Activated T-cell treated with anti-CD3 and anti-CD28 coated beads, Interleukin-2, amount 50 U/mL, for 24 hours (primary cell): ENCODE measurements around the gene FITM1.

Experiments
- DNase-seq: peaks from one replicate; pipeline ENCODE4 v3.0.0-alpha.2; 2020
- H3K27ac Mint-ChIP-seq: 2 replicates; pipeline ENCODE4 v1.8.0; 2020; ENCODE audit warnings: mild to moderate bottlenecking, mixed read lengths
- H3K27me3 Mint-ChIP-seq: 2 replicates; pipeline ENCODE4 v1.8.0; 2020; ENCODE audit warnings: mixed read lengths
- H3K36me3 Mint-ChIP-seq: 2 replicates; pipeline ENCODE4 v1.8.0; 2020; ENCODE audit warnings: low read depth, mixed read lengths
- H3K4me1 Mint-ChIP-seq: 2 replicates; pipeline ENCODE4 v1.8.0; 2020; ENCODE audit warnings: low read depth, mixed read lengths
- H3K4me3 Mint-ChIP-seq: 2 replicates; pipeline ENCODE4 v1.8.0; 2020; ENCODE audit warnings: mild to moderate bottlenecking, moderate library complexity, mixed read lengths
- H3K9me3 Mint-ChIP-seq: 2 replicates; pipeline ENCODE4 v1.8.0; 2020; ENCODE audit warnings: mixed read lengths

Gene FITM1

GRCh38 chr14:24130380-24130716 is at the start of gene FITM1:
FITM1 (plus strand) TSS chr14:24130659; CDS start chr14:24131564, 905 bp downstream.
- Mint-ChIP-seq H3K36me3 (peaks cover under 1% of the 10 kb centered on the region), H3K9me3 (no peaks in the 10 kb centered on the region), H3K27me3 (no peaks in the 10 kb centered on the region), H3K27ac (no peak within 1 kb of the TSS), H3K4me3 (no peak within 1 kb of the TSS), H3K4me1 (peaks cover 22% of the 10 kb centered on the region)
- DNase-seq, result no peak

GRCh38 chr14:24080888-24081738 is 49.3 kb upstream of the FITM1 start:
- H3K27me3 Mint-ChIP-seq, result no peaks in the 10 kb centered on the region
- H3K4me3 Mint-ChIP-seq, result peak overlapping the region; percentile 77
- H3K9me3 Mint-ChIP-seq, result no peaks in the 10 kb centered on the region
- peak overlapping the region; percentile 80 for H3K27ac Mint-ChIP-seq
- H3K4me1 Mint-ChIP-seq, result peaks cover 19% of the 10 kb centered on the region
- no peaks in the 10 kb centered on the region for H3K36me3 Mint-ChIP-seq
- DNase-seq, result peak; percentile 86

GRCh38 chr14:24081739-24082211 is 48.7 kb upstream of the FITM1 start:
- H3K9me3 Mint-ChIP-seq, result no peaks in the 10 kb centered on the region
- no peaks in the 10 kb centered on the region for H3K27me3 Mint-ChIP-seq
- peak overlapping the region; percentile 70 for H3K27ac Mint-ChIP-seq
- H3K4me3 Mint-ChIP-seq, result peak overlapping the region; percentile 77
- H3K4me1 Mint-ChIP-seq, result peaks cover 19% of the 10 kb centered on the region
- DNase-seq, result no peak
- H3K36me3 Mint-ChIP-seq, result no peaks in the 10 kb centered on the region

- H3K4me3 Mint-ChIP-seq, result peak overlapping the region; percentile 77
- H3K9me3 Mint-ChIP-seq, result no peaks in the 10 kb centered on the region
- H3K36me3 Mint-ChIP-seq, result no peaks in the 10 kb centered on the region
- DNase-seq, result no peak
- H3K4me1 Mint-ChIP-seq, result peaks cover 19% of the 10 kb centered on the region
- H3K27me3 Mint-ChIP-seq, result no peaks in the 10 kb centered on the region
- no peak overlapping the region for H3K27ac Mint-ChIP-seq
Observed at GRCh38 chr14:24082411-24083080, 47.9 kb upstream of the FITM1 start.

- Mint-ChIP-seq H3K27ac (no peak overlapping the region), H3K36me3 (no peaks in the 10 kb centered on the region), H3K27me3 (no peaks in the 10 kb centered on the region), H3K9me3 (no peaks in the 10 kb centered on the region), H3K4me1 (peaks cover 19% of the 10 kb centered on the region), H3K4me3 (no peak overlapping the region)
- DNase-seq, result no peak
Observed at GRCh38 chr14:24083462-24083861, 47.0 kb upstream of the FITM1 start.

- H3K4me1 Mint-ChIP-seq, result peaks cover 19% of the 10 kb centered on the region
- H3K4me3 Mint-ChIP-seq, result no peak overlapping the region
- H3K27me3 Mint-ChIP-seq, result no peaks in the 10 kb centered on the region
- no peaks in the 10 kb centered on the region for H3K36me3 Mint-ChIP-seq
- DNase-seq, result no peak
- no peaks in the 10 kb centered on the region for H3K9me3 Mint-ChIP-seq
- no peak overlapping the region for H3K27ac Mint-ChIP-seq
Observed at GRCh38 chr14:24084440-24084839, 46.0 kb upstream of the FITM1 start.

- peaks cover 17% of the 10 kb centered on the region for H3K4me1 Mint-ChIP-seq
- DNase-seq, result no peak
- no peaks in the 10 kb centered on the region for H3K36me3 Mint-ChIP-seq
- H3K27ac Mint-ChIP-seq, result no peak overlapping the region
- no peaks in the 10 kb centered on the region for H3K9me3 Mint-ChIP-seq
- H3K4me3 Mint-ChIP-seq, result no peak overlapping the region
- no peaks in the 10 kb centered on the region for H3K27me3 Mint-ChIP-seq
Observed at GRCh38 chr14:24085215-24085614, 45.2 kb upstream of the FITM1 start.

GRCh38 chr14:24086193-24086955 is 44.1 kb upstream of the FITM1 start:
- Mint-ChIP-seq H3K27ac (no peak overlapping the region), H3K27me3 (no peaks in the 10 kb centered on the region), H3K36me3 (no peaks in the 10 kb centered on the region), H3K4me3 (no peak overlapping the region), H3K9me3 (no peaks in the 10 kb centered on the region), H3K4me1 (peaks cover 11% of the 10 kb centered on the region)
- DNase-seq, result no peak

GRCh38 chr14:24087004-24087403 is 43.5 kb upstream of the FITM1 start:
- DNase-seq, result no peak
- Mint-ChIP-seq H3K4me1 (peaks cover 8% of the 10 kb centered on the region), H3K27me3 (no peaks in the 10 kb centered on the region), H3K4me3 (no peak overlapping the region), H3K9me3 (no peaks in the 10 kb centered on the region), H3K27ac (no peak overlapping the region), H3K36me3 (no peaks in the 10 kb centered on the region)

- H3K9me3 Mint-ChIP-seq, result no peaks in the 10 kb centered on the region
- no peak overlapping the region for H3K27ac Mint-ChIP-seq
- no peak for DNase-seq
- H3K4me1 Mint-ChIP-seq, result peaks cover 8% of the 10 kb centered on the region
- H3K27me3 Mint-ChIP-seq, result no peaks in the 10 kb centered on the region
- no peaks in the 10 kb centered on the region for H3K36me3 Mint-ChIP-seq
- H3K4me3 Mint-ChIP-seq, result no peak overlapping the region
Observed at GRCh38 chr14:24088095-24088494, 42.4 kb upstream of the FITM1 start.

GRCh38 chr14:24089890-24090289 is 40.6 kb upstream of the FITM1 start:
- DNase-seq, result no peak
- Mint-ChIP-seq H3K4me1 (peaks cover 16% of the 10 kb centered on the region), H3K27me3 (no peaks in the 10 kb centered on the region), H3K27ac (no peak overlapping the region), H3K9me3 (no peaks in the 10 kb centered on the region), H3K4me3 (no peak overlapping the region), H3K36me3 (peaks cover 5% of the 10 kb centered on the region)

- Mint-ChIP-seq H3K9me3 (no peaks in the 10 kb centered on the region), H3K4me3 (no peak overlapping the region), H3K4me1 (peaks cover 31% of the 10 kb centered on the region), H3K27me3 (no peaks in the 10 kb centered on the region), H3K36me3 (peaks cover 24% of the 10 kb centered on the region), H3K27ac (peak overlapping the region; percentile 97)
- no peak for DNase-seq
Observed at GRCh38 chr14:24092110-24092504, 38.4 kb upstream of the FITM1 start.

- Mint-ChIP-seq H3K4me3 (peak overlapping the region; percentile 95), H3K4me1 (peaks cover 31% of the 10 kb centered on the region), H3K9me3 (no peaks in the 10 kb centered on the region), H3K27ac (peak overlapping the region; percentile 97), H3K36me3 (peaks cover 27% of the 10 kb centered on the region), H3K27me3 (no peaks in the 10 kb centered on the region)
- DNase-seq, result no peak
Observed at GRCh38 chr14:24092505-24093206, 37.8 kb upstream of the FITM1 start.

- peak overlapping the region; percentile 97 for H3K27ac Mint-ChIP-seq
- no peaks in the 10 kb centered on the region for H3K9me3 Mint-ChIP-seq
- H3K4me1 Mint-ChIP-seq, result peaks cover 31% of the 10 kb centered on the region
- peak overlapping the region; percentile 95 for H3K4me3 Mint-ChIP-seq
- H3K36me3 Mint-ChIP-seq, result peaks cover 34% of the 10 kb centered on the region
- peak; percentile 30 for DNase-seq
- H3K27me3 Mint-ChIP-seq, result no peaks in the 10 kb centered on the region
Observed at GRCh38 chr14:24093207-24093900, 37.1 kb upstream of the FITM1 start.
